Renal cortical epithelial cell (primary cell): Measurements from ENCODE around the gene C16orf90. TPM values are rescaled to one million over a fixed set of nuclear protein-coding genes. Genes with fewer than 3 reads are reported as not detected.

ENCODE experiments used
- DNase-seq: peaks from one replicate; pipeline ENCODE4 v3.0.0-alpha.2; 2011; ENCODE audit warnings: low read depth
- total RNA-seq: library from RNA; depleted of rRNA; stranded (reverse); fragments of >200 nt; gene quantifications from 2 replicates; pipeline ENCODE4 v1.2.3, GENCODE V29; 2014

C16orf90 gene
- not detected in 2 replicates for total RNA-seq

GRCh38 chr16:3495176-3495575, at the start of gene C16orf90:
TSS of gene C16orf90 (minus strand) at chr16:3495489. CDS start at chr16:3495421, 68 bp downstream.
- DNase-seq, result no peak

- DNase-seq, result no peak
Measured at GRCh38 chr16:3542601-3543373, 47.5 kb upstream of the C16orf90 start.

GRCh38 chr16:3541527-3542155, 46.4 kb upstream of the C16orf90 start:
- DNase-seq, result no peak

- DNase-seq, result no peak
Measured at GRCh38 chr16:3538222-3538621, 42.9 kb upstream of the C16orf90 start.

- DNase-seq, result no peak
Measured at GRCh38 chr16:3536851-3537250, 41.6 kb upstream of the C16orf90 start.

GRCh38 chr16:3536271-3536731, 41.0 kb upstream of the C16orf90 start:
- no peak for DNase-seq

GRCh38 chr16:3534126-3534525, 38.8 kb upstream of the C16orf90 start:
- no peak for DNase-seq

GRCh38 chr16:3532741-3533140, 37.5 kb upstream of the C16orf90 start:
- no peak for DNase-seq

GRCh38 chr16:3530371-3530914, 35.2 kb upstream of the C16orf90 start:
- no peak for DNase-seq

GRCh38 chr16:3529175-3529574, 33.9 kb upstream of the C16orf90 start:
- DNase-seq, result no peak

- DNase-seq, result no peak
Measured at GRCh38 chr16:3528406-3528805, 33.1 kb upstream of the C16orf90 start.

- DNase-seq, result peak; percentile 56
Measured at GRCh38 chr16:3527216-3527829, 32.0 kb upstream of the C16orf90 start.

- no peak for DNase-seq
Measured at GRCh38 chr16:3525951-3526350, 30.7 kb upstream of the C16orf90 start.

- DNase-seq, result no peak
Measured at GRCh38 chr16:3523281-3523680, 28.0 kb upstream of the C16orf90 start.

- DNase-seq, result no peak
Measured at GRCh38 chr16:3520841-3521240, 25.6 kb upstream of the C16orf90 start.

GRCh38 chr16:3520413-3520812, 25.1 kb upstream of the C16orf90 start:
- no peak for DNase-seq

GRCh38 chr16:3519581-3519980, 24.3 kb upstream of the C16orf90 start:
- DNase-seq, result peak; percentile 20

- no peak for DNase-seq
Measured at GRCh38 chr16:3518986-3519348, 23.7 kb upstream of the C16orf90 start.

- DNase-seq, result no peak
Measured at GRCh38 chr16:3518292-3518985, 23.1 kb upstream of the C16orf90 start.

GRCh38 chr16:3515897-3516296, 20.6 kb upstream of the C16orf90 start:
- no peak for DNase-seq

GRCh38 chr16:3514621-3515020, 19.3 kb upstream of the C16orf90 start:
- no peak for DNase-seq
